ENCODE results near the gene KCTD11. TPM values are rescaled to one million over a fixed set of nuclear protein-coding genes. Genes with fewer than 3 reads are reported as not detected.
A peak's percentile ranks its signal among the peaks of the same experiment; 100 is the strongest.

Gene KCTD11
- total and polyA plus RNA-seq, 10 of the 15 experiments (the other 5 are each of a cell fraction or from before 2014, with no cell fraction given) = 0.05 to 7.3 (median 2.9) TPM

DNA sequence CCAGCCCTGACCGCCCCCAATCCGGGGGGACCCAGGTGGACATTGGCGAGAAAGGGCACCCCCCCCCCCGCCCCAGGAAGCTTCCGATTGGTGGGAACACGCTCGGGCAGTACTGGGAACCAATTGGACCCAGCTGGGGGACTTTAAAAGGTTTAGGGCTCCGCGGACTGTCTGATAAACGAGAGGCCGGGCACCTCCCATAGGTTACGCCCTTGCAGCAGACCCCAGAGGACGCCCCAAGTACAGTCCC lies 51.7 kb downstream of the KCTD11 start (continued):
- no peak for TF ChIP-seq TBL1XR1 (IDR thresholded peaks at IDR 0.05; ENCODE audit: low read depth, low read length)
- TF ChIP-seq POU2F2 (IDR thresholded peaks at IDR 0.05; ENCODE audit: borderline replicate concordance, low read depth, low read length) = no peak
- TF ChIP-seq, protein P1, sequence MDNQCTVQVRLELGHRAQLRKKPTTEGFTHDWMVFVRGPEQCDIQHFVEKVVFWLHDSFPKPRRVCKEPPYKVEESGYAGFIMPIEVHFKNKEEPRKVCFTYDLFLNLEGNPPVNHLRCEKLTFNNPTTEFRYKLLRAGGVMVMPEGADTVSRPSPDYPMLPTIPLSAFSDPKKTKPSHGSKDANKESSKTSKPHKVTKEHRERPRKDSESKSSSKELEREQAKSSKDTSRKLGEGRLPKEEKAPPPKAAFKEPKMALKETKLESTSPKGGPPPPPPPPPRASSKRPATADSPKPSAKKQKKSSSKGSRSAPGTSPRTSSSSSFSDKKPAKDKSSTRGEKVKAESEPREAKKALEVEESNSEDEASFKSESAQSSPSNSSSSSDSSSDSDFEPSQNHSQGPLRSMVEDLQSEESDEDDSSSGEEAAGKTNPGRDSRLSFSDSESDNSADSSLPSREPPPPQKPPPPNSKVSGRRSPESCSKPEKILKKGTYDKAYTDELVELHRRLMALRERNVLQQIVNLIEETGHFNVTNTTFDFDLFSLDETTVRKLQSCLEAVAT (IDR thresholded peaks at IDR 0.05) = no peak
- TF ChIP-seq BHLHE40 (IDR thresholded peaks at IDR 0.05; ENCODE audit: borderline replicate concordance in 1 of 2, low read depth in 2 of 2, low read length in 1 of 2) = 0 out of 4 replicates have a peak, but pooled peaks of 1 of the 2 experiments have one; percentile 20
- TF ChIP-seq, protein P2, sequence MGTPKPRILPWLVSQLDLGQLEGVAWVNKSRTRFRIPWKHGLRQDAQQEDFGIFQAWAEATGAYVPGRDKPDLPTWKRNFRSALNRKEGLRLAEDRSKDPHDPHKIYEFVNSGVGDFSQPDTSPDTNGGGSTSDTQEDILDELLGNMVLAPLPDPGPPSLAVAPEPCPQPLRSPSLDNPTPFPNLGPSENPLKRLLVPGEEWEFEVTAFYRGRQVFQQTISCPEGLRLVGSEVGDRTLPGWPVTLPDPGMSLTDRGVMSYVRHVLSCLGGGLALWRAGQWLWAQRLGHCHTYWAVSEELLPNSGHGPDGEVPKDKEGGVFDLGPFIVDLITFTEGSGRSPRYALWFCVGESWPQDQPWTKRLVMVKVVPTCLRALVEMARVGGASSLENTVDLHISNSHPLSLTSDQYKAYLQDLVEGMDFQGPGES (IDR thresholded peaks at IDR 0.05) = no peak
- no peak for TF ChIP-seq ZSCAN29 (IDR thresholded peaks at IDR 0.05)
- TF ChIP-seq, protein P3, sequence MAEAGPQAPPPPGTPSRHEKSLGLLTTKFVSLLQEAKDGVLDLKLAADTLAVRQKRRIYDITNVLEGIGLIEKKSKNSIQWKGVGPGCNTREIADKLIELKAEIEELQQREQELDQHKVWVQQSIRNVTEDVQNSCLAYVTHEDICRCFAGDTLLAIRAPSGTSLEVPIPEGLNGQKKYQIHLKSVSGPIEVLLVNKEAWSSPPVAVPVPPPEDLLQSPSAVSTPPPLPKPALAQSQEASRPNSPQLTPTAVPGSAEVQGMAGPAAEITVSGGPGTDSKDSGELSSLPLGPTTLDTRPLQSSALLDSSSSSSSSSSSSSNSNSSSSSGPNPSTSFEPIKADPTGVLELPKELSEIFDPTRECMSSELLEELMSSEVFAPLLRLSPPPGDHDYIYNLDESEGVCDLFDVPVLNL (IDR thresholded peaks at IDR 0.05; ENCODE audit: low read depth, low read length) = no peak
- TF ChIP-seq SMARCA5 (IDR thresholded peaks at IDR 0.05) = 0 out of 2 replicates have a peak, but pooled peaks have one; percentile 22
- TF ChIP-seq MYC (IDR thresholded peaks at IDR 0.05; ENCODE audit: insufficient read depth, insufficient read length, insufficient replicate concordance, low read length, severe bottlenecking) = no peak
- TF ChIP-seq, protein P4, sequence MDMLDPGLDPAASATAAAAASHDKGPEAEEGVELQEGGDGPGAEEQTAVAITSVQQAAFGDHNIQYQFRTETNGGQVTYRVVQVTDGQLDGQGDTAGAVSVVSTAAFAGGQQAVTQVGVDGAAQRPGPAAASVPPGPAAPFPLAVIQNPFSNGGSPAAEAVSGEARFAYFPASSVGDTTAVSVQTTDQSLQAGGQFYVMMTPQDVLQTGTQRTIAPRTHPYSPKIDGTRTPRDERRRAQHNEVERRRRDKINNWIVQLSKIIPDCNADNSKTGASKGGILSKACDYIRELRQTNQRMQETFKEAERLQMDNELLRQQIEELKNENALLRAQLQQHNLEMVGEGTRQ (IDR thresholded peaks at IDR 0.05; ENCODE audit: borderline replicate concordance, low read depth, low read length) = no peak

Measured in GM12878 (cell line).